ENCODE data around the gene POLR3H. TPM values are rescaled to one million over a fixed set of nuclear protein-coding genes. Genes with fewer than 3 reads are reported as not detected.
A peak's percentile ranks its signal among the peaks of the same experiment; 100 is the strongest.

POLR3H gene
- total RNA-seq, 1 experiment from 2014 or later = 92.1 TPM

- H3K36me3 ChIP-seq (ENCODE audit: insufficient read depth, low read length, poor library complexity, severe bottlenecking) = peaks cover 8% of the 10 kb centered on the region
- no peaks in the 10 kb centered on the region for H3K9me3 ChIP-seq (ENCODE audit: low read depth, low read length, poor library complexity, severe bottlenecking)
- no peak for DNase-seq (ENCODE audit: low spot score)
- TF ChIP-seq, protein P1, sequence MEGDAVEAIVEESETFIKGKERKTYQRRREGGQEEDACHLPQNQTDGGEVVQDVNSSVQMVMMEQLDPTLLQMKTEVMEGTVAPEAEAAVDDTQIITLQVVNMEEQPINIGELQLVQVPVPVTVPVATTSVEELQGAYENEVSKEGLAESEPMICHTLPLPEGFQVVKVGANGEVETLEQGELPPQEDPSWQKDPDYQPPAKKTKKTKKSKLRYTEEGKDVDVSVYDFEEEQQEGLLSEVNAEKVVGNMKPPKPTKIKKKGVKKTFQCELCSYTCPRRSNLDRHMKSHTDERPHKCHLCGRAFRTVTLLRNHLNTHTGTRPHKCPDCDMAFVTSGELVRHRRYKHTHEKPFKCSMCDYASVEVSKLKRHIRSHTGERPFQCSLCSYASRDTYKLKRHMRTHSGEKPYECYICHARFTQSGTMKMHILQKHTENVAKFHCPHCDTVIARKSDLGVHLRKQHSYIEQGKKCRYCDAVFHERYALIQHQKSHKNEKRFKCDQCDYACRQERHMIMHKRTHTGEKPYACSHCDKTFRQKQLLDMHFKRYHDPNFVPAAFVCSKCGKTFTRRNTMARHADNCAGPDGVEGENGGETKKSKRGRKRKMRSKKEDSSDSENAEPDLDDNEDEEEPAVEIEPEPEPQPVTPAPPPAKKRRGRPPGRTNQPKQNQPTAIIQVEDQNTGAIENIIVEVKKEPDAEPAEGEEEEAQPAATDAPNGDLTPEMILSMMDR (conservative IDR thresholded peaks at IDR 0.05; ENCODE audit: low read depth, low read length) = no peak
- no peak for TF ChIP-seq EZH2 (IDR thresholded peaks at IDR 0.05; ENCODE audit: borderline replicate concordance, low read depth, low read length, poor library complexity, severe bottlenecking)
- no TSS peak for BruUV-seq (replicated peaks)
- no peaks in the 10 kb centered on the region for H3K27me3 ChIP-seq (replicated peaks; ENCODE audit: insufficient read depth, low read depth, low read length, poor library complexity)
- intact Hi-C loops (cut with micrococcal nuclease; ENCODE audit: unreplicated experiment) = no loop called here
- CTCF ChIA-PET = no interaction called here
- H3K27ac ChIP-seq (ENCODE audit: low read depth, low read length, poor library complexity, severe bottlenecking) = no peak overlapping the region
- POLR2A ChIA-PET (ENCODE audit: low non-redundant PET) = no interaction called here
- H3K4me3 ChIP-seq (ENCODE audit: low read depth, low read length, poor library complexity, severe bottlenecking) = no peak overlapping the region
- H3K4me1 ChIP-seq (ENCODE audit: insufficient read depth, low read length, poor library complexity, severe bottlenecking) = no peaks in the 10 kb centered on the region
Observed at GRCh38 chr22:41578818-41579217, 34.5 kb upstream of the POLR3H start.

- no peak for TF ChIP-seq EZH2 (IDR thresholded peaks at IDR 0.05; ENCODE audit: borderline replicate concordance, low read depth, low read length, poor library complexity, severe bottlenecking)
- TF ChIP-seq, protein P1 (conservative IDR thresholded peaks at IDR 0.05; ENCODE audit: low read depth, low read length) = no peak
- POLR2A ChIA-PET (ENCODE audit: low non-redundant PET) = no interaction called here
- H3K36me3 ChIP-seq (ENCODE audit: insufficient read depth, low read length, poor library complexity, severe bottlenecking) = peaks cover 8% of the 10 kb centered on the region
- intact Hi-C loops (cut with micrococcal nuclease; ENCODE audit: unreplicated experiment) = no loop called here
- CTCF ChIA-PET = interaction anchor here (0.7 kb wide), 1 partner anchor 860 kb away, joined by 3 read pairs; no protein-coding TSS in a partner anchor
- H3K4me3 ChIP-seq (ENCODE audit: low read depth, low read length, poor library complexity, severe bottlenecking) = no peak overlapping the region
- no TSS peak for BruUV-seq (replicated peaks)
- H3K27ac ChIP-seq (ENCODE audit: low read depth, low read length, poor library complexity, severe bottlenecking) = no peak overlapping the region
- H3K4me1 ChIP-seq (ENCODE audit: insufficient read depth, low read length, poor library complexity, severe bottlenecking) = no peaks in the 10 kb centered on the region
- no peak for DNase-seq (ENCODE audit: low spot score)
- no peaks in the 10 kb centered on the region for H3K27me3 ChIP-seq (replicated peaks; ENCODE audit: insufficient read depth, low read depth, low read length, poor library complexity)
- H3K9me3 ChIP-seq (ENCODE audit: low read depth, low read length, poor library complexity, severe bottlenecking) = no peaks in the 10 kb centered on the region
Observed at GRCh38 chr22:41578114-41578513, 33.8 kb upstream of the POLR3H start.

- Histone ChIP-seq H3K27ac (ENCODE audit: low read depth, low read length, poor library complexity, severe bottlenecking) (no peak overlapping the region), H3K36me3 (ENCODE audit: insufficient read depth, low read length, poor library complexity, severe bottlenecking) (peaks cover 8% of the 10 kb centered on the region), H3K4me3 (ENCODE audit: low read depth, low read length, poor library complexity, severe bottlenecking) (no peak overlapping the region), H3K9me3 (ENCODE audit: low read depth, low read length, poor library complexity, severe bottlenecking) (no peaks in the 10 kb centered on the region), H3K27me3 (replicated peaks; ENCODE audit: insufficient read depth, low read depth, low read length, poor library complexity) (no peaks in the 10 kb centered on the region), H3K4me1 (ENCODE audit: insufficient read depth, low read length, poor library complexity, severe bottlenecking) (no peaks in the 10 kb centered on the region)
- ChIA-PET CTCF (interaction anchor here (0.8 to 0.9 kb wide), 2 partner anchors 12 to 22 kb away, joined by 3 read pairs; no protein-coding TSS in a partner anchor), POLR2A (ENCODE audit: low non-redundant PET) (no interaction called here)
- BruUV-seq (replicated peaks) = TSS peak; percentile 49
- TF ChIP-seq EZH2 (IDR thresholded peaks at IDR 0.05; ENCODE audit: borderline replicate concordance, low read depth, low read length, poor library complexity, severe bottlenecking) = no peak
- TF ChIP-seq, protein P1 (conservative IDR thresholded peaks at IDR 0.05; ENCODE audit: low read depth, low read length) = peak; percentile 66
- peak; percentile 75 for DNase-seq (ENCODE audit: low spot score)
- intact Hi-C loops (cut with micrococcal nuclease; ENCODE audit: unreplicated experiment) = no loop called here
Observed at GRCh38 chr22:41576877-41577276, 32.6 kb upstream of the POLR3H start.

All from A673 (cell line).